HG03575 (cell line): ENCODE data around the gene ZNF558.

ENCODE experiments used
- ATAC-seq: cut with Tn5 transposase; IDR thresholded peaks from one replicate; pipeline ENCODE4 v1.9.1; 2021; ENCODE audit not compliant: unreplicated experiment, insufficient number of reproducible peaks, low FRiP score; ENCODE audit errors: extremely low read depth

The ZNF558 gene

DNA sequence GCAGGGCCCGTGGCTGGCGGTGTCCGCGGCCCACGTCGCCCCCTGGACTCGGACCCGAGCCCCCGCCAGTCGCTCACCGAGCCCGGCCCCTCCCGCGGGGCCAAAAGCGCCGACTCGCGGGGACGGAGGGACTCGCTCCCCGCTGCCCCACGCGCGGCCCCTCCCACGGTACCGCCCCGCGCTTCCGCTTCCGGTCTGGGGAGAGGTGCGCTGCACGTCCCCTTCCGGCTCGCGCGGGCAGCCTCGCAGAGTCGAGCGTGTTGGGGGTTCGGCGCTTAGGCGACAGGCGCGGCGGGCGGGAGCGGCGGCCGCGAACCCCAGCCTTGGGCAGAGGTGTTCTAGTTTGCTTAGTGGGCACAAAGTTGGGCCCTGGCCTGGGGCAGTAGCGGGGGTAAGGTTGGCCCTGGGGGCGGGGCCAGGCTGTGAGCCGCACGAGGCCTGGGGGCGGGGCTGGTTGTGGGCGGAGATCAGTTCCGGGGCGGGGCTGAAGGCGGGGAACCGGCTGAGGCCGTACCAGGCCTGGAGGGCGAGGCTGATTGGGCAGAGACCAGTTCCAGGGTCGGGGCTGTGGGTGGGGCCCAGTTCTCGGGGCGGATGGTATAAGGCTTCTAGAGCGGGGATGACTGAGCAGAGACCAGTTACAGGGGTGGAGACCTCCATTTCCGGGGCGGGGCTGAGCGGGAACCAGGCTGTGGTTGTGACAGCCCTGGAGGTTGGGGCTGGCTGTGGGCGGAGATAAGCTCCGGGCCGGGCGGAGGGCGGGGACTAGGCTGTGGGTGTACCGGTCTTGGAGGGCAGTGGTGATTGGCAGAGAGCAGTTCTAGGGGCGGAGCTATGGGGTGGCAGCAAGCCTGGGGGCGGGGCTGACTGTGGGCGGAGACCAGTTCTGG lies at the start of gene ZNF558, which contains the start of gene MBD3L1:
Gene ZNF558, minus strand, starts transcription at position 173 of the 890 bp plus-strand sequence. CDS start 9,645 bp downstream, outside the sequence.
Gene MBD3L1, plus strand, starts transcription at position 246 of the 890 bp plus-strand sequence. CDS start 10,302 bp downstream, outside the sequence.
- ATAC-seq = peak; percentile 60

DNA sequence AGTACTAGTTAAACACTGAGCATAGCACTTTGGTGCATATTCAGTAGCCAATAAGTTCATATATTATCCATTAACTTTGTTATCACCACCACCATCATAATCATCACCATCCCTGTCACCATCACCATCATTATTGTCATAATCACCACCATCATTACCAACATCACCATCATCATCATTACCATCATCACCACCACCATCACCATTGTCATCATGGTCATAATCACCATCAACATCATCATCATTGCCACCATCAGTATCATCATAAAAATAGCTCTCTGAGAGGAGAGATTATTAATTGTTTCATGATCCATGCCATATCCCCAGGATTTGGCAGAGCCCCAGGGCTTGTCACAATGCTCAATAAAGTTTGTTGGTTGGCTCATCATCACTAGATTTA lies 49.4 kb upstream of the ZNF558 start:
- no peak for ATAC-seq

DNA sequence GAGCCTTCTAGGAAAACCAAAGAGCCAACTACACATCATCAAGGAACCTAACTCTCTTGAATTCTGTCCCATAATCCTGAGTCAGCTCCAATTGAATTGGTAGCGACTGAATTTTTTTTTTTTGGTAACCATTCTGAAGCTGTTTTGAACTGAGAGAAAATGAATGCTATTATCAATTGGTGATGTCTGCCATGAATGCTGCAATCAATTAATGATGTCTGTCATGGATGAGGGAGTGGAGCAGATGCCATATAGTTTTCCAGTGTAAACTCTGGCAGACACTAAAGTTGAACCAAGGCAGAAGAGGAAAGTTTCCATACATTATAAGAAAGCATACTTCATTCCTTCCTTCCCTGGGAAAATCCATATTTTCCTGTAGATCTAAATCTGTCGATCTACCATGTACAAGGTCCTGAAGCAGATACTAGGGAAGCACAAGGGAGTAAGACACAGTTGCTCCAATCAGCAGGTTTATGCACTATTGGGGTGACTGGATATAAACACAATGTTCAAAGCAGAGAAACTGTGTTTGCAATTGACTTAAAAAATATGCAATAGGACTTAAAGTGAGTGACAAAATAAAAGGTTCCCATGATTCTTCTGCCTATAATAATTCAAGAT lies 48.9 kb upstream of the ZNF558 start:
- no peak for ATAC-seq

DNA sequence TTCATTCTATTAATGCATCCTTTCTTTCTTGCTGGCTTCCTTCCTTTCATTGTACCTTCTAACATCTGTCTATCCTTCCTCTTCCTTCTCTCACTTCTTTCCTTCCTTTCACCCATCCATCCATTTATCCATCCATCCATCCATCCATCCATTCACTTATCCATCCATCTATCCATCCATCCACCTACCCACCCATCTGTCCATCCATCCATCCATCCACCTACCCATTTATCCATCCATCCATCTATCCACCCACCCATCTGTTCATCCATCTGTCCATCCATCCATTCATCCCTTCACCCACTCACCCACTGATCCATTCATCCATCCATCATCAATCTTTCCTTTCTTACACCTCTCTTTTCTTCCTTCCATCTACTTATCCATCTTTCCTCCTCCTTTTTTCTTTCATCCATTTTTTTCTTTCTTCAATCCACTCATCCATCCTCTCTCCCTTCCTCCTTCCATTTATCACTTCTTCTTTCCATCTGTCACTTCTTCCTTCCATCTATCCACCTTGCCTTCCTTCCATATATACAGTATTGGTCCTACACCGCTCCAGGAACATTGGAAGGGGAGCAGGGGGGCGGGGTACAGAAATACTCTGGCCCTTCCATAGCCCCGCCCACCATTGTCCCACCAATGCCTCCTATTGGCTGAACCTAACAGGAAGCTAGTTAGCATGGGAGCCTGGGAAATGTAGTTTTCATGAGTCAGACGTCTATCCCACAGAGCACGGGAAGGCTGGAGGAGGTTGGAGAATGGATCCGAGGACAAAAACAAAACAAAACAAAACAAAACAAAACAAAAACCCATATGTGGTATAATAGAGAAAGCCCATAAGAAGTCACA lies 46.0 kb upstream of the ZNF558 start:
- no peak for ATAC-seq

DNA sequence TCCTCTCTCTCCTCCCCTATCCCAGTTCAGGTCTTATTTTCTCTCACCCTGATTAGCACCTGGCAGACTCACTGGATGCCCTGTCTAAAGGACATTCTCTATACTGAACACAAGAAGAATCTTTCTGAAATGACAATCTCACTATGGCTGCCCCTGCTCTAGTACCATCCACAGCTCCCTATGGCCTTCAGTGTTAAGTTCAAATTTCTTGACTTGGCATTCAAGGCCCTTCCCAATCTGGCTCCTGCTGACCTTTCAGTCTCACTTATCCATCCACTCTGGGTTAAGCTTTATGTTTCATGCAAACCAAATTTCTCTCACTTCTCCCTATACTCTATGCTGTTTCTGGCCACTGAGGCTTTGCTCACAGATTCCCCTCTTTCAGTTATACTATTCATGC lies 34.2 kb upstream of the ZNF558 start:
- no peak for ATAC-seq

DNA sequence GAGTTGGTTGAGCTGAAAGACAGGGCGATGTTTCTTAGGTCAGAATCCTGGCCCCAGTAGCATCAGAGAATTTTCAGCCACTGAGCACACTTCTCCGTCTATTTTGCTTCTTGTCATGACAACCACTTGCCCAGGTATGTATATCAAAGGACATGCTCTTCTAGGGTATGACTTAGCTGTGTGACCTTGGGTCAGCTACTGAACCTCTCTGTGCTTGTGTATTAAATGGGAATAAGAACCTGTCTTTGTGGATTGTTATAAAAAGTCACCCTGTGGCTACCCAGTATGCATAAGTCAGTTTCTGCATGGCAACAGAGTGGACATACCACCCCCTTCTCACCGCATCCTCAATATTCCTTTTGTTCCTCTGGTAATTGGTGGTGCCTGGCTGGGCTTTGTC lies 26.2 kb upstream of the ZNF558 start:
- no peak for ATAC-seq

DNA sequence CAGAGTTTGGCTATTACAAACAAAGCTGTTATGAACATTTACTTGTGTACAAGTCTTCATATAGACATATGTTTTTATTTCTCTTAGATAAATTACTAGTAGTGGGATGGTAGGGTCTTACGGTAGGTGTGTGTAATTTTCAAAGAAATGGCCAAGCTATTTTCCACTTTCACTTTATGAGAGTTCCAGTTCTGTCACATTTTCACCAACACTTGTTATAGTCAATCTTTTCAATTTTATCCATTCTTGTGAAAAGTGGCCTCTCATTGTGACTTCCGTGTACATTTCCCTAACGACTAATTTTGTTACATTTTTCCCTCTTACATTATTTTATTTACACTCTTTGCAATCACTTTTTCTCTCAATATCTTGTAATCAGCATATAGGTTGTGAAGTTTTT lies 18.4 kb upstream of the ZNF558 start:
- no peak for ATAC-seq

DNA sequence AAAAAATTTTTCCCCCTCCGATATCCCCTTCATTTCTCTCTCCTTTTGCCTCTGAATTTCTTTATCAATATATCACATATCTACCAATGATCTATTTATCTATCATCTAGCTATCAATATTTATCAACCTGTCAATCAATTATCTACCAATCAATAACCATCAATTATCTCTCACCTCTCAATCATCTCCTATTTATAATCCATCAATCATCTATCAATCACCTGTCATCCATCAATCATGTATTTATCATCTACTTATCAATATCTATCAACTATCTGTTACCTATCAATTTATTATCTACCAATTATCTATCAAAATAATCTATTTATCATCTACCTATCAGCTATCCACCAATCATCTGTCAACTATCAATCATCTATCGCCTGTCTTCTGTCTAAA lies 17.1 kb upstream of the ZNF558 start:
- ATAC-seq = no peak

DNA sequence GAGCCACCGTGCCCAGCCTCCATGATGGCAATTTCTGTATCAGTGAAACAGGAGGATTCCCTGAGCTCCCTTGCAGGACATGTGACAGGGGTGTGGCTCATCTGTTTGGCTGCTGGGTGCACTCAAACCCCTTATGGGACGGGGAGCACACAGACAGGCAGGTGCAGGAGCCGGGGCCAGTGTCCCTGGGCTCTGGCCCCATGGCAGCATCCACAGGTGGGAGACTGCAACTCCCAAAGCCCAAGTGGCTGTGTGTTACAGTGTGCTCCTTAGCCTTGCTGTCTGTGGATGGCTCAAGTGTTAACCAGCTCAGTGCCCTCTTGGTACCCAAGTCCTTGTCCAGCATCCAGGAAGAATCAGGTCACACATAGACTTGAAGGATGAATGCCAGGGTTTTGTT lies 14.7 kb upstream of the ZNF558 start:
- no peak for ATAC-seq

DNA sequence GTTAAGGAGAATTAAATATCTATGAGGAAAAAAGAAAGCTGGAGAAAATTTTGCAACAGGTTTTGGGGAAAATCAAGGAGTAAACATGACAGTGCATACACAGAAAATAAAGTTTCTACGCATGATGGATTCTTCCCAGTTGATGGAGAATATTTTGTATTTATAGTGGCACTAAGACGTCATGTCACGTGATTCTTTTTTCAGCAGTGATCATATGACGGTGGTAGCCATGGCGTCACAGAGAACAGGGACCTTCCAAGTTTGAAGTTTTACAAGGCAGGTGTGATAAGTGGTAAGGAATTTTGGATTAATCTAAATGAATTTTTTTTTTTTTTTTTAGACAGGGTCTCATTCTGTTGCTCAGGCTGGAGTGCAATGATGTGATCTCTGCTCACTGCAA lies 8.6 kb upstream of the ZNF558 start:
- no peak for ATAC-seq

DNA sequence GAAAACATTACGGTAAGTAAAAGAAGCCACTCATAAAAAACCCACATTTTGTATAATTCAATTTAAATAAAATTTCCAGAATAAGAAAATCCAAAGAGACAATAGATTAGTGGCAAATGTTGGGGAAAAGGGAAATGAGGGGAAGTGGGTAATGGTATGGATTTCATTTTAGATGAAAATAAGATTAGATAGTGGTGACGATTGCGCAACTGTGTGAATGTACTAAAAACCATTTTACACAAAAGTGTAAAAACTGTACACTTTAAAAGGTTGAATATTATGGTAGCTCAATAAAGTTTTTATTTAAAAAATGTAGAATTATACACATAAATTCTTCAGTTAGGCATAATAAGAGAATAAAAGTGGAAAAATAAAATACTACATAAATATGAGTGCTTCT lies 3.8 kb upstream of the ZNF558 start:
- ATAC-seq = no peak

DNA sequence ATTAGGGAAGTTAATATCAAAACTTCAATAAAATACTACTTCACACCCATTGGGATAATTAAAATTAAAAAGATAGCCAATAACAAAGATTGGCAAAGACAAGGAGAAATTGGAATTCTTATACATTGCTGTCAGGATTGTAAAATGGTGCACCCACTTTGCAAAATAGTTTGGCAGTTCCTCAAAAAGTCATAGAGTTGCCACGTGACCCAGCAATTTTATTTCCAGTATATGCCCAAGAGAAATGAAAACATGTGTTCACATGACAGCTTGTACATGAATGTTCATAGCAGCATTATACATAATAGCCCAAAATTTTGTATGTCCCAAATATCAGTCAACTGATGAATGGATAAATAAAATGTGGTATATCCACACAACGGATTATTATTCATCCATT lies 3.3 kb upstream of the ZNF558 start:
- ATAC-seq = no peak

DNA sequence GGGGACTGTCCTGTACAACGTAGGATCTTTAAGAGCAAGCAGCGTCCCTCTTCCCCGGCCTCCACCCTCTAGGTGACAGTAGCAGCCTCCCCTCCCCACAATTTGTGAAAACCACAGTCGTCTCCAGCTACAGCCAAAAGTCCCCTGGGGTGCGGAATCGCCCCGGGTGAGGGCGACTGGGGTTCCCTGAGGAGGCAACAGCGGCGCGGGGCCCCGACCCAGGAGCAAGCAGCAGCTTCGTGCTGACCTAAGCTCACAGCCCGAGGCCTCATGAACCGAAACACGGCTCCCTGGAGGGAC lies 322 bp downstream of the ZNF558 start:
- peak; percentile 5 for ATAC-seq

DNA sequence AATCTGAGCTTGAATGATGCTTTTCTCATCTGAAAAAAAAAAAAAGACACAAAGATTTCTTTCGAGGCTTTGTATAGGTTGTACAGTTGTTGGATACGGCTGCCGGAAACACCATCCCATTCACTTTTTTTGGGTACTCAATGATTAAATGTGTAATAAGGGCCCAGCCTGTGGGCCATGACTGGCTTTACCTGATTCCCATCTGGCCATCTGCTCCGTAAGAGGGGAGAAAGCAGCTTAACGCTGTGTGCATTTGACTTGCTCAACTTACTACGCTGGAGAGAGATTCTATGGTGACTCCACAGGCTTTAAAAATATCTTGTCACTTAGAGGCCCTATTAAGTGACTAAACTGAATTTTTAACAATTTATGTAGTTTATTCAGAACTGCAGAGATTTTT lies 731 bp downstream of the ZNF558 start:
- no peak for ATAC-seq

DNA sequence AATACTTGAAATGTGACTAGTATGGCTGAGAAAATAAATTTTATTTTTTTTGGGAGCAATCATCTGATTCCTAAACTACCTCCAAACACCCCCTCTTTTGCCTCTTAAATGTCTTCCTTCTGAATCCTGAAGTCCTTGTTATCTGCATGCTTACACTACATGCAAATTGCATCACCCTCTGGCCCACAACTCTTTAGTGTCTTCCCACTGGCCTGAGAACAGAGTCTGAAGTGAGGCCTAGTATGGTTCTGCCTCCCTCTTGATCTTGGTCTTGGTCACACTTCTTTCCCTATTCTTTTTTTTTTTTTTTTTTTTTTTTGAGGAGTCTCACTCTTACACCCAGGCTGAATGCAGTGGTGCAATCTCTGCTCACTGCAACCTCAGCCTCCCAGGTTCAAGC lies 4.8 kb downstream of the ZNF558 start:
- ATAC-seq = no peak

DNA sequence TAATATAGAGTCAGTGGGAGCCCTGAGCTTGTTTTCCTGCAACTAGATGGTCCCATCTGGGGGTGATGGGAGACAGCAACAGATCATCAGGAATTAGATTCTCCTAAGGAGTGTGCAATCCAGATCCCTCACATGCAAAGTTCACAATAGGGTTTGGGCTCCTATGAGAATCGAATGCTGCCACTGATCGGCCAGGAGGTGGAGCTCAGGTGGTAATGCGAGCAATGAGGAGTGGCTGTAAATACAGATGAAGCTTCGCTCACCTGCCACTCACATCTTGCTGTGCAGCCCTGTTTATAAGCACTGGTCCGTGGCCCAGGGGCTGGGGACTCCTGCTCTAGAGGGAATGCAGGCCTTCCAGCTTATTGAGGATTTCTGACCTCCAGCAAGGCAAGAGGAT lies 5.7 kb downstream of the ZNF558 start:
- no peak for ATAC-seq

DNA sequence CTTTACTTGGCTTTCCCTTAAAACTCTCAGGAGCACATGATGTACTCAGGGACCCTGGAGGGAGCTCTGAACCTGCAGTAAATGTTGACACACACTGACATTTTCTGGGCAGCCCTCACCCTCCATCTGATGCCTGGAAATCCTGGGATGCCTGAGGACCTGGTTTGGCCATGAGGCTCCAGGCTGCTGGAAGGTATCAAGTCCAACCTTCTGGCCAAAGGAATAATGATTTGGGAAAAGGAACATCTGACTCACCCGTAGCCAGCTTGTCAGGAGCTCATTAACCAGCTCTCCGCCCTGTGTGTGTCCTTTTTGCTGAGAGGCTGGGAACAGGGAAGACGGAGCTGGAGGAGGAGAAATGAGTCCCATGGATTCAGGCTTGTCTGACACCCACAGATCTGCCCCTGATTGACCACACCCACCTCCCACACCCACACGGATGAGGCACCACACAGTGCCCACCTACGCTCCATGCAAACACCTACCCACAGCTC lies 10.3 kb downstream of the ZNF558 start:
- no peak for ATAC-seq

DNA sequence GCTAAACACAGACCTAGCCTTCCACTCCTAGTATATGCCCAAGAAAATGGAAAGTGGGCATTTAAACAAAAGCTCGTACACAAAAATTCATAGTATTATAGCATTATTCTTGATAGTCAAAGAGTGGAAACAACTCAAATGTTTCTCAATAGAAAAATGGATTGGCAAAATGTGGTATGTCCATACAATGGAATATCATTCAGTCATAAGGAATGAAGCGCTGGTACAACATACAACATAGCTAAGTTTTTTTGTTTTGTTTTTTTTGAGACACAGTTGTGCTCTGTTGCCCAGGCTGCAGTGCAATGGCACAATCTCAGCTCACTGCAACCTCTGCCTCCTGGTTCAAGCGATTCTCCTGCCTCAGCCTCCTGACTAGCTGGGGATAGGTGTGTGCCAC lies 11.9 kb downstream of the ZNF558 start:
- ATAC-seq = no peak

DNA sequence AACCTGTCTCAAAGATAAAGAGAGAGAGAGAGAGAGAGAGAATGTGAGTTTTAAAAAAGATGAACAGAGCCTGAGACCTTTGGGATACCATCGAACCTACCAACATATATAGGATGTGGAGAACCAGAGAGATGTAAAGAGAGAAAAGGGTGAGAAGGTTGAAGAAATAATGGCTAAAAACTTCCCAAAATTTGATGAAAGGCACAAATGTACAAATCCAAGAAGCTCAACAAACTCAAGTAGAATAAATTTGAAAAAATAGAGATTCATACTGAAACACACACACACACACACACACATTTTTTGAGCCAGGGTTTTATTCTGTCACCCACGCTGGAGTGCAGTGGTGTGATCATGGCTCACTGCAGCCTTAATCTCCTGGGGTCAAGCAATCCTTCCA lies 16.3 kb downstream of the ZNF558 start:
- no peak for ATAC-seq

DNA sequence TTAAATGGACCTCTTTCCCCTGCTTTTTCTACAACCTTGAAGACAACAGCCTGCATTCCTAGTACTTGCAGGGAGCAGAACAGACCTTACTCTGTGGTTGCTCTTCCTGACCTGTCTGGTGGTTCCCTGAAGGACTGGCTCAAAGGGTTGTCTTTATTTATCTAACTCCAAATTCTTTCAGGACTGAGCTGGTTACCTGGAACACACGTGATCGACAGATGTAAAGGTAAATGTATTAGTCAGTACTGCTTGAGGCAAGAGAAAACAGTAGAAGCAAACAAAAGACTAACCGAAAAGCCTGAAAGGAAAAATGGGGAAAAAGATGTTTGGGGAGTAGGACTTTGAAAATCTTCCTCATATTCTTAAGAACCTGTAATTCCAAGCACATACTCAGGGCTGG lies 17.9 kb downstream of the ZNF558 start:
- no peak for ATAC-seq
